ENCODE measurements around the gene CEP55. TPM values are rescaled to one million over a fixed set of nuclear protein-coding genes. Genes with fewer than 3 reads are reported as not detected.

Gene CEP55
- total RNA-seq, 4 donors from 2014 or later, result 1.4 to 4.3 (median 2.8) TPM

DNA sequence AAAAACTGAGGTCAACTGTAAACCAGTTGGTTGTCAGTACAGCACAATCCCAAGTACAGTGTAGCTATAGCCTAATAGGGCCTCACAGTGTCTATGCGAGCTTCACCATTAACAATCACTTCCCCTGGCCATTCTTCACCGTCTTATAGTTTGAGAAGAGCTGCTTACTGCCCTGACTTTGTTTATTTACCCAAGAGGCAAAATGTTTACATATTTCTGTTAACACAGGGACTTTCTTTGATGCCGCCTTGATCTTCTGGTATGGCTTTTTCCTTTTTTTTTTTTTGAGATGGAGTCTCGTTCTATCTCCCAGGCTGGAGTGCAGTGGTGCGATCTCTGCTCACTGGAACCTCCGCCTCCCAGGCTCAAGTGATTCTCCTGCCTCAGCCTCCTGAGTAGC, 17.5 kb upstream of the CEP55 start:
- Histone ChIP-seq H3K36me3 (peaks cover 3% of the 10 kb centered on the region), H3K27me3 (no peaks in the 10 kb centered on the region), H3K4me3 (peak overlapping the region; percentile 14), H3K27ac (no peak overlapping the region), H3K4me1 (peaks cover 52% of the 10 kb centered on the region), H3K9me3 (no peaks in the 10 kb centered on the region)
- WGBS, result 80% methylated on average over 6 of the region's 6 CpGs
- TF ChIP-seq, protein P1, sequence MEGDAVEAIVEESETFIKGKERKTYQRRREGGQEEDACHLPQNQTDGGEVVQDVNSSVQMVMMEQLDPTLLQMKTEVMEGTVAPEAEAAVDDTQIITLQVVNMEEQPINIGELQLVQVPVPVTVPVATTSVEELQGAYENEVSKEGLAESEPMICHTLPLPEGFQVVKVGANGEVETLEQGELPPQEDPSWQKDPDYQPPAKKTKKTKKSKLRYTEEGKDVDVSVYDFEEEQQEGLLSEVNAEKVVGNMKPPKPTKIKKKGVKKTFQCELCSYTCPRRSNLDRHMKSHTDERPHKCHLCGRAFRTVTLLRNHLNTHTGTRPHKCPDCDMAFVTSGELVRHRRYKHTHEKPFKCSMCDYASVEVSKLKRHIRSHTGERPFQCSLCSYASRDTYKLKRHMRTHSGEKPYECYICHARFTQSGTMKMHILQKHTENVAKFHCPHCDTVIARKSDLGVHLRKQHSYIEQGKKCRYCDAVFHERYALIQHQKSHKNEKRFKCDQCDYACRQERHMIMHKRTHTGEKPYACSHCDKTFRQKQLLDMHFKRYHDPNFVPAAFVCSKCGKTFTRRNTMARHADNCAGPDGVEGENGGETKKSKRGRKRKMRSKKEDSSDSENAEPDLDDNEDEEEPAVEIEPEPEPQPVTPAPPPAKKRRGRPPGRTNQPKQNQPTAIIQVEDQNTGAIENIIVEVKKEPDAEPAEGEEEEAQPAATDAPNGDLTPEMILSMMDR (IDR thresholded peaks at IDR 0.05), result no peak
- TF ChIP-seq POLR2A (IDR thresholded peaks at IDR 0.05), result no peak
- TF ChIP-seq EP300 (IDR thresholded peaks at IDR 0.05), result no peak
- TF ChIP-seq POLR2AphosphoS5 (IDR thresholded peaks at IDR 0.05), result no peak
- no peak for DNase-seq (ENCODE audit: low spot score in 2 of 2)

DNA sequence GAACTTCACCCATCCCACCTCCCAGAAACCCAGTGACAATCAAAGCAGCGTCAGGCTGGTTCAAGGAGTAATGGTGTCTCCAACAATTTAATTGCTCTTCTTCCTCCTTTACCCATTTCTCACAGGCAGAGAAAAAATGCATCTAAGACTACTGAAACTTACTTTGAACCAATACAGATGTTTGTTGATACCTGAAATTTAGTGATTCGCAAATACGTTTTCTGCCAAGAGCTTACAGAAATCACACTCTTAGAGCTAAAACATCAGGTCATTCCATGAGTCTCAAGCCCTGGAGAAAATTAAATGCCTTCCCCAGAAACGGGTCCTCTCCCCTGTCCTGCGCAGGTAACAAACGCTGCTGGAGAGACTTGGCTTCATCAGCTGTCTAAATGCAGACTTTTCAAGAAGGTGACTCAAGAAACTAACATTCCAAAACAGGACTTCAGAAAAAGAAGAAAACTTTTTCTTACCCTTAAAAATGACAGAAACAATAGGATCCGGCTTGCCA, 14.7 kb upstream of the CEP55 start:
- Histone ChIP-seq H3K4me1 (peaks cover 33% of the 10 kb centered on the region), H3K27me3 (no peaks in the 10 kb centered on the region), H3K36me3 (peaks cover 3% of the 10 kb centered on the region), H3K4me3 (peak overlapping the region; percentile 61), H3K9me3 (no peaks in the 10 kb centered on the region), H3K27ac (peak overlapping the region; percentile 93)
- 15% methylated on average over 7 of the region's 7 CpGs for WGBS
- TF ChIP-seq, protein P1 (IDR thresholded peaks at IDR 0.05), result no peak
- TF ChIP-seq EP300 (IDR thresholded peaks at IDR 0.05) (no peak), POLR2A (IDR thresholded peaks at IDR 0.05) (no peak), POLR2AphosphoS5 (IDR thresholded peaks at IDR 0.05) (no peak)
- DNase-seq (ENCODE audit: low spot score in 2 of 2), result no peak

- H3K4me1 ChIP-seq, result peaks cover 31% of the 10 kb centered on the region
- peaks cover 3% of the 10 kb centered on the region for H3K36me3 ChIP-seq
- no peaks in the 10 kb centered on the region for H3K27me3 ChIP-seq
- peak within 1 kb of the TSS; percentile 93 for H3K27ac ChIP-seq
- under 1% methylated on average over 27 of the region's 27 CpGs for WGBS
- peak in 1 of 2 donors; percentile 57 for TF ChIP-seq POLR2A (IDR thresholded peaks at IDR 0.05)
- TF ChIP-seq EP300 (IDR thresholded peaks at IDR 0.05), result no peak
- TF ChIP-seq, protein P1 (IDR thresholded peaks at IDR 0.05), result peak; percentile 2 to 44
- peak in 2 of 3 donors; percentile 5 to 20 for TF ChIP-seq POLR2AphosphoS5 (IDR thresholded peaks at IDR 0.05)
- no peak for DNase-seq (ENCODE audit: low spot score in 2 of 2)
- peak within 1 kb of the TSS; percentile 61 for H3K4me3 ChIP-seq
- H3K9me3 ChIP-seq, result no peaks in the 10 kb centered on the region
Measured at GRCh38 chr10:93482145-93482834, 14.1 kb upstream of the CEP55 start, which contains the start of gene MYOF. TSS of gene MYOF (minus strand) at chr10:93482334. CDS start at chr10:93482194, 140 bp downstream.

DNA sequence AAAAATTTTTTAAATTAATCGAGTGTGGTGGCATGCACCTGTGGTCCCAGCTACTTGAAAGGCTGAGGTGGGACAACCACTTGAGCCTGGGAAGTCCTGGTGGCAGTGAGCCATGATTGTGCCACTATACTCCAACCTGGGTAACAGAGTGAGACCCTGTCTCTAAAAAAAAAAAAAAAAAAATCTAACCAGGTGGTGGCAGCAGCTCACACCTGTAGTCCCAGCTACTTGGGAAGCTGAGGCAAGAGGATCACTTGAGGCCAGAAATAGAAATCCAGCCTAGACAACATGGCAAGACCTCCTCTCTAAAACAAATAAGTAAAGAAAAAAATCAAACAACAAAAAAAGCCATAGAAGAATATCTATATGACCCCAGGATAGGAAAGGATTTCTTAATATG, 10.7 kb upstream of the CEP55 start:
- H3K27me3 ChIP-seq, result no peaks in the 10 kb centered on the region
- no peaks in the 10 kb centered on the region for H3K9me3 ChIP-seq
- no peaks in the 10 kb centered on the region for H3K36me3 ChIP-seq
- H3K4me1 ChIP-seq, result peaks cover 5% of the 10 kb centered on the region
- no peak overlapping the region for H3K27ac ChIP-seq
- WGBS, result 76% methylated on average over 1 of the region's 1 CpG
- no peak for DNase-seq (ENCODE audit: low spot score in 2 of 2)
- H3K4me3 ChIP-seq, result no peak overlapping the region
- TF ChIP-seq EP300 (IDR thresholded peaks at IDR 0.05) (no peak), POLR2A (IDR thresholded peaks at IDR 0.05) (no peak), POLR2AphosphoS5 (IDR thresholded peaks at IDR 0.05) (no peak)
- TF ChIP-seq, protein P1 (IDR thresholded peaks at IDR 0.05), result no peak

DNA sequence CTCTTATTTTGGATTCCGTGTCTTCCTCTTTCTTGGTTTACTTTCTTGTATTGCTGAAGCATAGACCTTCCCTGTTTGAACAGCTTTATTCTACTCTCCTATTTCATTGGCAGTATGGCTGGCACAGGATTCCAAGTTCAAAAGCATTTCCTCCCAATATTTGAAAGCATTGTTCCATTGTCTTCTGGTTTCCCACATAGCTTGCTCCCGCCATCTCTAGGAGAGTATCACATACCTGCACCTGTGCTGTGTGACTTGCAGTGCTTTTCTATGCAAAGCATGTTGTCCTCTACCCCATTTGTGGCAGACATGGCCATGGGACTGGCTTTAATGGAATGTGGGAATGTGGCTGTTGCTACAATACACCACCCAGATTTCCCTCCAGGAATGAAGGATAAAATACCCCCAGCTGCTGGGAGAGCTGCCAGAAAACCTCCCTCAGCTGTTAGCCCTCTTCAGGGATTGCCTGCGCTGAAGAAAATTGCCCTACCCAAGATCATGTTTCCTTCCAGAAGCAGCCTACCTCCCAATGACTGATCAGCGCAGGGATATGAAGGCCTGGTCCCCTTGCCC, 7.4 kb upstream of the CEP55 start:
- Histone ChIP-seq H3K36me3 (no peaks in the 10 kb centered on the region), H3K27me3 (no peaks in the 10 kb centered on the region), H3K4me3 (no peak overlapping the region), H3K4me1 (no peaks in the 10 kb centered on the region), H3K9me3 (no peaks in the 10 kb centered on the region), H3K27ac (no peak overlapping the region)
- 88% methylated on average over 4 of the region's 4 CpGs for WGBS
- no peak for DNase-seq (ENCODE audit: low spot score in 2 of 2)
- TF ChIP-seq EP300 (IDR thresholded peaks at IDR 0.05) (no peak), POLR2A (IDR thresholded peaks at IDR 0.05) (no peak), POLR2AphosphoS5 (IDR thresholded peaks at IDR 0.05) (no peak)
- TF ChIP-seq, protein P1 (IDR thresholded peaks at IDR 0.05), result no peak

Data from suprapubic skin (tissue), 4 donors.